HCT116 (cell line): ENCODE results near the gene AADAT. TPM values are rescaled to one million over a fixed set of nuclear protein-coding genes. Genes with fewer than 3 reads are reported as not detected.

Experiments
- ATAC-seq: fragments of 200-7000 bp; cut with Tn5 transposase; 2 replicates; pipeline ENCODE4 v1.9.1; 2020; ENCODE audit warnings: mild to moderate bottlenecking, moderate library complexity
- BruUV-seq: library from RNA; stranded (reverse); fragments of 400-500 nt; replicated peaks from 2 replicates; lab custom pipeline; 2021; lab: Mats Ljungman, UMichigan
- CTCF ChIA-PET: fragments of 300-600 bp; sonication (Branson Sonifier 250); formaldehyde crosslinking; loops from one replicate; lab custom pipeline; 2021; ENCODE audit warnings: antibody characterized with exemption; lab: Charles Lee
- POLR2A ChIA-PET: fragments of 300-600, 350-600 bp; sonication (Branson Sonifier 250); formaldehyde crosslinking; loops from one replicate; lab custom pipeline; 2021; ENCODE audit warnings: antibody characterized with exemption; lab: Charles Lee
- RAD21 ChIA-PET, 2 experiments: fragments of 300-600 bp; sonication (Branson Sonifier 250); formaldehyde crosslinking; loops; one replicate each; lab custom pipeline; 2023; ENCODE audit warnings: low total read pairs in 2 of 2; ENCODE audit not compliant: uncharacterized antibody in 2 of 2, unreplicated experiment in 2 of 2, low non-redundant PET in 1 of 2; lab: Charles Lee
- DNase-seq: peaks from one replicate; pipeline ENCODE4 v3.0.0-alpha.2; 2010; ENCODE audit warnings: low read depth, low spot score
- H2AFZ ChIP-seq: fragments of 200-600 bp; shearing (Covaris generic), sonication (generic); 2 replicates; pipeline ENCODE4 v1.6.1; 2017; ENCODE audit warnings: low read depth, mixed run types, mixed read lengths, antibody characterized with exemption, low read length; ENCODE audit not compliant: poor library complexity, severe bottlenecking
- H3K27ac ChIP-seq: 2 replicates; pipeline ENCODE4 v1.5.1; 2012; ENCODE audit warnings: low read depth, low read length
- H3K27me3 ChIP-seq: fragments of 200-600 bp; sonication (generic); 2 replicates; pipeline ENCODE4 v1.6.1; 2016; ENCODE audit warnings: mixed run types, low read length, mixed read lengths; ENCODE audit not compliant: insufficient read depth
- H3K36me3 ChIP-seq, 2 experiments: fragments of 200-500 bp in 1 of 2; fragments of 200-600 bp in 1 of 2; sonication (Bioruptor generic) in 1 of 2; sonication (generic) in 1 of 2; 2 replicates each; pipeline versions ENCODE4 v1.5.1 to v1.6.1; 2014 to 2016; ENCODE audit warnings: low read length in 2 of 2, inconsistent platforms in 1 of 2, mixed read lengths in 1 of 2, mixed run types in 1 of 2; ENCODE audit not compliant: insufficient read depth in 2 of 2, control insufficient read depth in 1 of 2
- H3K4me1 ChIP-seq, 2 experiments: fragments of 200-600 bp in 1 of 2; sonication (generic) in 1 of 2; 2 replicates each; pipeline versions ENCODE4 v1.5.1 to v1.6.1; 2012 to 2017; ENCODE audit warnings: low read length in 2 of 2, inconsistent platforms in 1 of 2, mild to moderate bottlenecking in 1 of 2, mixed read lengths in 1 of 2, mixed run types in 1 of 2, moderate library complexity in 1 of 2; ENCODE audit not compliant: insufficient read depth in 2 of 2, control insufficient read depth in 1 of 2
- H3K4me2 ChIP-seq: fragments of 200-600 bp; sonication (generic); 2 replicates; pipeline ENCODE4 v1.6.1; 2017; ENCODE audit warnings: mixed run types, low read length, mixed read lengths
- H3K4me3 ChIP-seq, 2 experiments: fragments of 200-600 bp in 1 of 2; sonication (generic) in 1 of 2; replicated peaks in 1 of 2; 2 replicates each; pipeline ENCODE4 v1.5.1; 2011 to 2016; ENCODE audit warnings: low read length in 2 of 2, control low read depth in 1 of 2, low read depth in 1 of 2, mild to moderate bottlenecking in 1 of 2, mixed read lengths in 1 of 2, mixed run types in 1 of 2
- H3K79me2 ChIP-seq: fragments of 200-600 bp; sonication (generic); 2 replicates; pipeline ENCODE4 v1.6.1; 2017; ENCODE audit warnings: mild to moderate bottlenecking, mixed run types, low read length, moderate library complexity, mixed read lengths; ENCODE audit not compliant: insufficient read depth
- H3K9ac ChIP-seq: fragments of 200-600 bp; sonication (generic); 2 replicates; pipeline ENCODE4 v1.6.1; 2016; ENCODE audit warnings: low read length, mixed read lengths
- H3K9me2 ChIP-seq: fragments of 200-600 bp; sonication (generic), shearing (Covaris generic); 2 replicates; pipeline ENCODE4 v1.6.1; 2017; ENCODE audit warnings: mixed run types, mild to moderate bottlenecking, moderate library complexity; ENCODE audit not compliant: insufficient read depth
- H3K9me3 ChIP-seq, 2 experiments: fragments of 200-500 bp in 1 of 2; fragments of 200-600 bp in 1 of 2; sonication (Bioruptor generic) in 1 of 2; sonication (generic) in 1 of 2; 2 replicates each; pipeline ENCODE4 v1.6.1; 2014 to 2017; ENCODE audit warnings: low read length in 2 of 2, mixed read lengths in 2 of 2, inconsistent platforms in 1 of 2, low read depth in 1 of 2, mild to moderate bottlenecking in 1 of 2, mixed run types in 1 of 2, moderate library complexity in 1 of 2; ENCODE audit not compliant: control insufficient read depth in 1 of 2, insufficient read depth in 1 of 2
- H4K20me1 ChIP-seq: fragments of 200-600 bp; sonication (generic), shearing (Covaris generic); 2 replicates; pipeline ENCODE4 v1.6.1; 2017; ENCODE audit warnings: mixed run types, mild to moderate bottlenecking, moderate library complexity; ENCODE audit not compliant: insufficient read depth
- EGR1 ChIP-seq: IDR thresholded peaks from 2 replicates; pipeline ENCODE4 v1.6.1; 2012; ENCODE audit warnings: low read depth
- EZH2 ChIP-seq: fragments of 200-600 bp; sonication (generic); IDR thresholded peaks from 2 replicates; pipeline ENCODE4 v1.6.1; 2017; ENCODE audit warnings: antibody characterized with exemption, mixed run types
- EZH2phosphoT487 ChIP-seq: fragments of 200-600 bp; IDR thresholded peaks from 2 replicates; pipeline ENCODE4 v1.6.1; 2018; ENCODE audit warnings: antibody characterized with exemption, borderline replicate concordance
- FOSL1 ChIP-seq: IDR thresholded peaks from 2 replicates; pipeline ENCODE4 v1.6.1; 2012; ENCODE audit warnings: low read depth
- JUND ChIP-seq: IDR thresholded peaks from 2 replicates; pipeline ENCODE4 v1.6.1; 2012
- POLR2A ChIP-seq: IDR thresholded peaks from 2 replicates; pipeline ENCODE4 v1.7.0; 2011; ENCODE audit warnings: borderline replicate concordance; ENCODE audit not compliant: insufficient read depth, insufficient read length; ENCODE audit errors: extremely low read depth
- RAD21 ChIP-seq: IDR thresholded peaks from 2 replicates; pipeline ENCODE4 v1.6.1; 2012; ENCODE audit warnings: low read depth, mild to moderate bottlenecking
- SRF ChIP-seq: IDR thresholded peaks from 2 replicates; pipeline ENCODE4 v1.6.1; 2012; ENCODE audit warnings: low read depth
- TCF7L2 ChIP-seq: IDR thresholded peaks from 2 replicates; pipeline ENCODE4 v1.7.0; 2011; ENCODE audit warnings: borderline replicate concordance, inconsistent platforms; ENCODE audit not compliant: insufficient read depth, insufficient read length; ENCODE audit errors: extremely low read depth
- YY1 ChIP-seq: IDR thresholded peaks from 2 replicates; pipeline ENCODE4 v1.6.1; 2011; ENCODE audit warnings: low read length, low read depth, moderate library complexity, mild to moderate bottlenecking; ENCODE audit not compliant: insufficient replicate concordance; ENCODE audit errors: extremely low read depth
- ZFX ChIP-seq: fragments of 450-650 bp; IDR thresholded peaks from 2 replicates; pipeline ENCODE4 v1.6.1; 2017
- ZNF274 ChIP-seq: fragments of 200-500 bp; sonication (Bioruptor generic); IDR thresholded peaks from 2 replicates; pipeline ENCODE4 v1.6.1; 2014; ENCODE audit warnings: mild to moderate bottlenecking, low read depth, low read length, inconsistent platforms
- intact Hi-C: fragments of 100-400 bp; cut with micrococcal nuclease; formaldehyde crosslinking; loops from 2 replicates; pipeline ENCODE4 v1.10.0; 2022
- total RNA-seq: library from RNA; stranded (reverse); gene quantifications from one replicate; pipeline ENCODE4 v1.2.1, GENCODE V29; 2021; ENCODE audit not compliant: unreplicated experiment
- TF ChIP-seq, protein P1 (sequence below): IDR thresholded peaks from 2 replicates; pipeline ENCODE4 v1.6.1; 2012
- TF ChIP-seq, protein P2 (sequence below): IDR thresholded peaks from 2 replicates; pipeline ENCODE4 v1.6.1; 2012
- TF ChIP-seq, protein P3 (sequence below): IDR thresholded peaks from 2 replicates; pipeline ENCODE4 v1.6.1; 2012; ENCODE audit warnings: low read depth
- TF ChIP-seq, protein P4 (sequence below): IDR thresholded peaks from 2 replicates; pipeline ENCODE4 v1.6.1; 2011; ENCODE audit warnings: mild to moderate bottlenecking, low read length, moderate library complexity; ENCODE audit not compliant: insufficient replicate concordance; ENCODE audit errors: extremely low read depth
- TF ChIP-seq, protein P5 (sequence below), 3 experiments: fragments of 200-600 bp in 1 of 3; sonication (generic) in 1 of 3; IDR thresholded peaks in 2 of 3; conservative IDR thresholded peaks in 1 of 3; 2 replicates each; pipeline ENCODE4 v1.5.1; 2012 to 2017; ENCODE audit warnings: low read depth in 2 of 3, low read length in 2 of 3, antibody characterized with exemption in 1 of 3, borderline replicate concordance in 1 of 3, control low read depth in 1 of 3, mild to moderate bottlenecking in 1 of 3, mixed read lengths in 1 of 3, mixed run types in 1 of 3, moderate library complexity in 1 of 3; ENCODE audit not compliant: insufficient read depth in 1 of 3

AADAT gene
- total RNA-seq, 1 experiment from 2014 or later, result 15.4 TPM

DNA sequence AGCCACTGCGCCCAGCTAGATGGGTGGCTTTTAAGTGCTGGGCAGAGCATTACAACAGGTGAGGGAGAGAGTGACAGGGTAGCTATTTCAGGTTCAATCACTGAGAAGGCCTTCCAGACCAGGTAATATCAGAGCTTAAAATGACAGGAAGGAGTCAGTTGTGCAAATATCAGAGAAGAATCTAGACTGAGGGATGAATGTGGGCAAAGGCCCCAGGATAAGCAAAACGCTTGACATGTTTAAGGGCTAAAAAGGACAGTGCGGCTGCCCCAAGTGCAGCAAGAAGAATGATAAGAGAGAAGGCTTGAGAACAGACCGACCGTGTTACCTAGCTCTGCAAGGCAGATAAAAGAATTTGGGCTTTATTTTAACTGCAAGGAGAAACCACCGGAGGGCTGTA is 18.6 kb downstream of the AADAT start:
- Histone ChIP-seq H3K4me3 (no peak overlapping the region), H3K36me3 (peaks cover 8 to 33% of the 10 kb centered on the region in 2 experiments; a peak in 2 of 4 replicates), H4K20me1 (no peaks in the 10 kb centered on the region), H3K4me2 (no peak overlapping the region), H3K27ac (no peak overlapping the region), H3K27me3 (no peaks in the 10 kb centered on the region), H3K79me2 (no peaks in the 10 kb centered on the region), H3K4me1 (no peaks in the 10 kb centered on the region), H2AFZ (no peak overlapping the region), H3K9ac (no peak overlapping the region), H3K9me3 (no peaks in the 10 kb centered on the region), H3K9me2 (no peaks in the 10 kb centered on the region)
- intact Hi-C loops, result no loop called here
- RAD21 ChIA-PET, result no interaction called here
- TF ChIP-seq FOSL1 (no peak), ZFX (no peak), TCF7L2 (no peak), JUND (no peak), EGR1 (no peak), EZH2phosphoT487 (no peak), ZNF274 (no peak), YY1 (no peak), SRF (no peak), POLR2A (no peak), RAD21 (no peak), EZH2 (no peak)
- TF ChIP-seq, protein P1, sequence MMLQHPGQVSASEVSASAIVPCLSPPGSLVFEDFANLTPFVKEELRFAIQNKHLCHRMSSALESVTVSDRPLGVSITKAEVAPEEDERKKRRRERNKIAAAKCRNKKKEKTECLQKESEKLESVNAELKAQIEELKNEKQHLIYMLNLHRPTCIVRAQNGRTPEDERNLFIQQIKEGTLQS, result no peak
- TF ChIP-seq, protein P2, sequence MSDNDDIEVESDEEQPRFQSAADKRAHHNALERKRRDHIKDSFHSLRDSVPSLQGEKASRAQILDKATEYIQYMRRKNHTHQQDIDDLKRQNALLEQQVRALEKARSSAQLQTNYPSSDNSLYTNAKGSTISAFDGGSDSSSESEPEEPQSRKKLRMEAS, result no peak
- TF ChIP-seq, protein P3, sequence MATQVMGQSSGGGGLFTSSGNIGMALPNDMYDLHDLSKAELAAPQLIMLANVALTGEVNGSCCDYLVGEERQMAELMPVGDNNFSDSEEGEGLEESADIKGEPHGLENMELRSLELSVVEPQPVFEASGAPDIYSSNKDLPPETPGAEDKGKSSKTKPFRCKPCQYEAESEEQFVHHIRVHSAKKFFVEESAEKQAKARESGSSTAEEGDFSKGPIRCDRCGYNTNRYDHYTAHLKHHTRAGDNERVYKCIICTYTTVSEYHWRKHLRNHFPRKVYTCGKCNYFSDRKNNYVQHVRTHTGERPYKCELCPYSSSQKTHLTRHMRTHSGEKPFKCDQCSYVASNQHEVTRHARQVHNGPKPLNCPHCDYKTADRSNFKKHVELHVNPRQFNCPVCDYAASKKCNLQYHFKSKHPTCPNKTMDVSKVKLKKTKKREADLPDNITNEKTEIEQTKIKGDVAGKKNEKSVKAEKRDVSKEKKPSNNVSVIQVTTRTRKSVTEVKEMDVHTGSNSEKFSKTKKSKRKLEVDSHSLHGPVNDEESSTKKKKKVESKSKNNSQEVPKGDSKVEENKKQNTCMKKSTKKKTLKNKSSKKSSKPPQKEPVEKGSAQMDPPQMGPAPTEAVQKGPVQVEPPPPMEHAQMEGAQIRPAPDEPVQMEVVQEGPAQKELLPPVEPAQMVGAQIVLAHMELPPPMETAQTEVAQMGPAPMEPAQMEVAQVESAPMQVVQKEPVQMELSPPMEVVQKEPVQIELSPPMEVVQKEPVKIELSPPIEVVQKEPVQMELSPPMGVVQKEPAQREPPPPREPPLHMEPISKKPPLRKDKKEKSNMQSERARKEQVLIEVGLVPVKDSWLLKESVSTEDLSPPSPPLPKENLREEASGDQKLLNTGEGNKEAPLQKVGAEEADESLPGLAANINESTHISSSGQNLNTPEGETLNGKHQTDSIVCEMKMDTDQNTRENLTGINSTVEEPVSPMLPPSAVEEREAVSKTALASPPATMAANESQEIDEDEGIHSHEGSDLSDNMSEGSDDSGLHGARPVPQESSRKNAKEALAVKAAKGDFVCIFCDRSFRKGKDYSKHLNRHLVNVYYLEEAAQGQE, result no peak
- TF ChIP-seq, protein P4, sequence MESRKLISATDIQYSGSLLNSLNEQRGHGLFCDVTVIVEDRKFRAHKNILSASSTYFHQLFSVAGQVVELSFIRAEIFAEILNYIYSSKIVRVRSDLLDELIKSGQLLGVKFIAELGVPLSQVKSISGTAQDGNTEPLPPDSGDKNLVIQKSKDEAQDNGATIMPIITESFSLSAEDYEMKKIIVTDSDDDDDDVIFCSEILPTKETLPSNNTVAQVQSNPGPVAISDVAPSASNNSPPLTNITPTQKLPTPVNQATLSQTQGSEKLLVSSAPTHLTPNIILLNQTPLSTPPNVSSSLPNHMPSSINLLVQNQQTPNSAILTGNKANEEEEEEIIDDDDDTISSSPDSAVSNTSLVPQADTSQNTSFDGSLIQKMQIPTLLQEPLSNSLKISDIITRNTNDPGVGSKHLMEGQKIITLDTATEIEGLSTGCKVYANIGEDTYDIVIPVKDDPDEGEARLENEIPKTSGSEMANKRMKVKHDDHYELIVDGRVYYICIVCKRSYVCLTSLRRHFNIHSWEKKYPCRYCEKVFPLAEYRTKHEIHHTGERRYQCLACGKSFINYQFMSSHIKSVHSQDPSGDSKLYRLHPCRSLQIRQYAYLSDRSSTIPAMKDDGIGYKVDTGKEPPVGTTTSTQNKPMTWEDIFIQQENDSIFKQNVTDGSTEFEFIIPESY, result no peak
- TF ChIP-seq, protein P5, sequence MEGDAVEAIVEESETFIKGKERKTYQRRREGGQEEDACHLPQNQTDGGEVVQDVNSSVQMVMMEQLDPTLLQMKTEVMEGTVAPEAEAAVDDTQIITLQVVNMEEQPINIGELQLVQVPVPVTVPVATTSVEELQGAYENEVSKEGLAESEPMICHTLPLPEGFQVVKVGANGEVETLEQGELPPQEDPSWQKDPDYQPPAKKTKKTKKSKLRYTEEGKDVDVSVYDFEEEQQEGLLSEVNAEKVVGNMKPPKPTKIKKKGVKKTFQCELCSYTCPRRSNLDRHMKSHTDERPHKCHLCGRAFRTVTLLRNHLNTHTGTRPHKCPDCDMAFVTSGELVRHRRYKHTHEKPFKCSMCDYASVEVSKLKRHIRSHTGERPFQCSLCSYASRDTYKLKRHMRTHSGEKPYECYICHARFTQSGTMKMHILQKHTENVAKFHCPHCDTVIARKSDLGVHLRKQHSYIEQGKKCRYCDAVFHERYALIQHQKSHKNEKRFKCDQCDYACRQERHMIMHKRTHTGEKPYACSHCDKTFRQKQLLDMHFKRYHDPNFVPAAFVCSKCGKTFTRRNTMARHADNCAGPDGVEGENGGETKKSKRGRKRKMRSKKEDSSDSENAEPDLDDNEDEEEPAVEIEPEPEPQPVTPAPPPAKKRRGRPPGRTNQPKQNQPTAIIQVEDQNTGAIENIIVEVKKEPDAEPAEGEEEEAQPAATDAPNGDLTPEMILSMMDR (IDR thresholded peaks at IDR 0.05 in 2 of 3, conservative IDR thresholded peaks at IDR 0.05 in 1 of 3; ENCODE audit: borderline replicate concordance in 1 of 3, insufficient read depth in 1 of 3, low read depth in 2 of 3, low read length in 2 of 3), result no peak
- CTCF ChIA-PET, result no interaction called here
- no peak for ATAC-seq
- no peak for DNase-seq
- no TSS peak for BruUV-seq
- POLR2A ChIA-PET, result no interaction called here
